ENCODE data around the gene ERICH2.

GRCh38 chr2:170815311-170815710 lies 45.1 kb downstream of the ERICH2 start:
- no peak for TF ChIP-seq CTCF (conservative IDR thresholded peaks at IDR 0.05; ENCODE audit: low read depth in 2 of 2)
- no peak for TF ChIP-seq POLR2AphosphoS5 (IDR thresholded peaks at IDR 0.05; ENCODE audit: low read depth)
- TF ChIP-seq EZH2 (IDR thresholded peaks at IDR 0.05; ENCODE audit: low read depth, unreplicated experiment): peak; percentile 70
- TF ChIP-seq EZH2phosphoT487 (IDR thresholded peaks at IDR 0.05; ENCODE audit: unreplicated experiment): no peak
- TF ChIP-seq JUNB (IDR thresholded peaks at IDR 0.05; ENCODE audit: unreplicated experiment): no peak
- no peak for TF ChIP-seq CREB1 (CRISPR knock-in tag; IDR thresholded peaks at IDR 0.05; ENCODE audit: low read depth)
- no peak for TF ChIP-seq REST (IDR thresholded peaks at IDR 0.05; ENCODE audit: unreplicated experiment)
- no peak for TF ChIP-seq NANOG (IDR thresholded peaks at IDR 0.05; ENCODE audit: borderline replicate concordance)
- TF ChIP-seq ZNF331 (CRISPR knock-in tag; IDR thresholded peaks at IDR 0.05; ENCODE audit: low read depth): no peak
